Progenitor cell of endocrine pancreas (in vitro differentiated cells): ENCODE results near the gene NLRC4. TPM values are rescaled to one million over a fixed set of nuclear protein-coding genes. Genes with fewer than 3 reads are reported as not detected.

ENCODE experiments used
- DNase-seq: peaks from one replicate; pipeline ENCODE4 v3.0.0; 2021; ENCODE audit warnings: low spot score; ENCODE audit not compliant: unreplicated experiment
- H3K27ac Mint-ChIP-seq: 2 replicates; pipeline ENCODE4 v1.8.0; 2021; ENCODE audit warnings: mild to moderate bottlenecking, moderate library complexity, mixed read lengths
- H3K27me3 Mint-ChIP-seq: 2 replicates; pipeline ENCODE4 v1.8.0; 2021; ENCODE audit warnings: mixed read lengths
- H3K36me3 Mint-ChIP-seq: 2 replicates; pipeline ENCODE4 v1.8.0; 2022; ENCODE audit warnings: mixed read lengths; ENCODE audit not compliant: insufficient read depth
- H3K4me1 Mint-ChIP-seq: 2 replicates; pipeline ENCODE4 v1.8.0; 2021; ENCODE audit warnings: low read depth, mixed read lengths
- H3K4me3 Mint-ChIP-seq: 2 replicates; pipeline ENCODE4 v1.8.0; 2021; ENCODE audit warnings: low read depth, mild to moderate bottlenecking, moderate library complexity, mixed read lengths
- H3K9me3 Mint-ChIP-seq: 2 replicates; pipeline ENCODE4 v1.8.0; 2021; ENCODE audit warnings: low read depth, mixed read lengths
- CTCF ChIP-seq: fragments of 200-600 bp; sonication (generic); IDR thresholded peaks from one replicate; pipeline ENCODE4 v1.5.0; 2021; ENCODE audit warnings: antibody characterized with exemption, mild to moderate bottlenecking; ENCODE audit not compliant: unreplicated experiment
- total RNA-seq: library from RNA; stranded (reverse); gene quantifications from 2 replicates; pipeline ENCODE4 v1.2.1, GENCODE V29; 2021

The NLRC4 gene
- total RNA-seq, 1 donor from 2014 or later = not detected

- no peaks in the 10 kb centered on the region for H3K9me3 Mint-ChIP-seq
- no peak for TF ChIP-seq CTCF
- H3K4me1 Mint-ChIP-seq = no peaks in the 10 kb centered on the region
- DNase-seq = no peak
- no peaks in the 10 kb centered on the region for H3K27me3 Mint-ChIP-seq
- H3K4me3 Mint-ChIP-seq = no peak overlapping the region
- H3K27ac Mint-ChIP-seq = no peak overlapping the region
- no peaks in the 10 kb centered on the region for H3K36me3 Mint-ChIP-seq
These were observed 6.4 kb downstream of the NLRC4 start for GRCh38 chr2:32258242-32258641.

- Mint-ChIP-seq H3K4me3 (no peak overlapping the region), H3K36me3 (no peaks in the 10 kb centered on the region), H3K4me1 (no peaks in the 10 kb centered on the region), H3K27me3 (no peaks in the 10 kb centered on the region), H3K9me3 (no peaks in the 10 kb centered on the region), H3K27ac (no peak overlapping the region)
- no peak for DNase-seq
- TF ChIP-seq CTCF = no peak
These were observed 14.4 kb downstream of the NLRC4 start for GRCh38 chr2:32250290-32250689.

- no peaks in the 10 kb centered on the region for H3K9me3 Mint-ChIP-seq
- H3K27me3 Mint-ChIP-seq = no peaks in the 10 kb centered on the region
- H3K4me3 Mint-ChIP-seq = no peak overlapping the region
- H3K4me1 Mint-ChIP-seq = no peaks in the 10 kb centered on the region
- no peak for TF ChIP-seq CTCF
- H3K27ac Mint-ChIP-seq = no peak overlapping the region
- no peaks in the 10 kb centered on the region for H3K36me3 Mint-ChIP-seq
- no peak for DNase-seq
These were observed 14.9 kb downstream of the NLRC4 start for GRCh38 chr2:32249731-32250236.

GRCh38 chr2:32248299-32248698 is 16.4 kb downstream of the NLRC4 start:
- Mint-ChIP-seq H3K27ac (no peak overlapping the region), H3K9me3 (no peaks in the 10 kb centered on the region), H3K27me3 (no peaks in the 10 kb centered on the region), H3K4me3 (no peak overlapping the region), H3K36me3 (no peaks in the 10 kb centered on the region), H3K4me1 (no peaks in the 10 kb centered on the region)
- TF ChIP-seq CTCF = no peak
- DNase-seq = no peak

- no peaks in the 10 kb centered on the region for H3K36me3 Mint-ChIP-seq
- no peaks in the 10 kb centered on the region for H3K27me3 Mint-ChIP-seq
- H3K4me3 Mint-ChIP-seq = no peak overlapping the region
- no peaks in the 10 kb centered on the region for H3K4me1 Mint-ChIP-seq
- DNase-seq = no peak
- H3K9me3 Mint-ChIP-seq = no peaks in the 10 kb centered on the region
- H3K27ac Mint-ChIP-seq = no peak overlapping the region
- no peak for TF ChIP-seq CTCF
These were observed 17.8 kb downstream of the NLRC4 start for GRCh38 chr2:32246911-32247310.
